OCI-LY3 (cell line): ENCODE data around the gene STRBP.

Experiments
- H2AFZ ChIP-seq: fragments of 200-600, 300-600 bp; shearing (Covaris generic); 2 replicates; pipeline ENCODE4 v1.6.0; 2014; ENCODE audit warnings: antibody characterized with exemption, low read depth, low read length
- H3K27ac ChIP-seq: fragments of 200-600, 300-600 bp; sonication (generic); 2 replicates; pipeline ENCODE4 v1.5.1; 2014; ENCODE audit warnings: mild to moderate bottlenecking, low read length, moderate library complexity, mixed read lengths
- H3K27me3 ChIP-seq: fragments of 200-600, 300-600 bp; sonication (generic); 2 replicates; pipeline ENCODE4 v1.6.1; 2014; ENCODE audit warnings: low read depth, low read length, mixed read lengths
- H3K36me3 ChIP-seq: fragments of 200-600, 300-600 bp; sonication (generic); replicated peaks from 2 replicates; pipeline ENCODE3; 2014; ENCODE audit warnings: low read depth, low read length, mixed read lengths
- H3K4me1 ChIP-seq: fragments of 300-600, 200-600 bp; sonication (generic); 2 replicates; pipeline ENCODE4 v1.6.1; 2014; ENCODE audit warnings: low read length, mixed read lengths
- H3K4me2 ChIP-seq: fragments of 200-600, 300-600 bp; sonication (generic); 2 replicates; pipeline ENCODE4 v1.6.1; 2014; ENCODE audit warnings: low read length, mixed read lengths
- H3K4me3 ChIP-seq: fragments of 300-600, 200-600 bp; sonication (generic); 2 replicates; pipeline ENCODE4 v1.5.1; 2014; ENCODE audit warnings: antibody characterized with exemption, mild to moderate bottlenecking, low read length, moderate library complexity
- H3K79me2 ChIP-seq: fragments of 300-600, 200-600 bp; shearing (Covaris generic); 2 replicates; pipeline ENCODE4 v1.6.1; 2014; ENCODE audit warnings: mild to moderate bottlenecking, low read length, mixed read lengths
- H3K9ac ChIP-seq: fragments of 300-600, 200-600 bp; shearing (Covaris generic); 2 replicates; pipeline ENCODE4 v1.6.0; 2014; ENCODE audit warnings: mild to moderate bottlenecking, low read length, moderate library complexity
- H3K9me3 ChIP-seq: fragments of 200-600, 300-600 bp; shearing (Covaris generic); 2 replicates; pipeline ENCODE4 v1.6.1; 2014; ENCODE audit warnings: low read length, mixed read lengths; ENCODE audit not compliant: insufficient read depth
- H4K20me1 ChIP-seq: fragments of 200-600, 300-600 bp; sonication (generic); 2 replicates; pipeline ENCODE4 v1.6.1; 2016; ENCODE audit warnings: low read length, mixed read lengths; ENCODE audit not compliant: insufficient read depth
- EZH2phosphoT487 ChIP-seq: fragments of 200-600 bp; shearing (Covaris generic); IDR thresholded peaks from 2 replicates; pipeline ENCODE4 v1.6.1; 2018; ENCODE audit warnings: antibody characterized with exemption, mixed run types, low read depth
- TF ChIP-seq, protein P1 (sequence below): fragments of 200-600, 300-600 bp; sonication (generic); IDR thresholded peaks from 2 replicates; pipeline ENCODE4 v1.5.1; 2014; ENCODE audit warnings: antibody characterized with exemption, low read length, low read depth

STRBP gene

DNA sequence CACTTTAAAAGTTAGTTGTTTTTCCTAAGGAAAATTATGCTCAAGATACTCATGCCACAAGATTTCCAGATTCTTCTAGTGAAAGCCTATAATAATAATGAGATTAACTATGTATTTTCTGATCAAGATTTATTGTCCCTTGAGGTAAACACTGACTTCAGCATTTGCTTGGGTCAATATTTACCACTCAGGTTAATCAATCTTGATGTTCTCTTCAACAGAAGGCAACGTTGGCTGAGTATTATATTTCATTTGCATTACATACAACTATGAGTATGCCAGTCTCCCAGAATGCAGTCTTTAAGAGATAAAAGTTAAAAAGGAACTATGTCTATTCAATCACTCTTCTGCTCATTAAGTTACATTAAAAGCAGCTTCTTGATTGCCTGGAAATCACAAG, 119.3 kb downstream of the STRBP start:
- H2AFZ ChIP-seq: no peak overlapping the region
- no peaks in the 10 kb centered on the region for H4K20me1 ChIP-seq
- H3K27ac ChIP-seq: no peak overlapping the region
- H3K9ac ChIP-seq: no peak overlapping the region
- no peak overlapping the region for H3K4me2 ChIP-seq
- H3K9me3 ChIP-seq: no peaks in the 10 kb centered on the region
- no peak overlapping the region for H3K4me3 ChIP-seq
- no peaks in the 10 kb centered on the region for H3K4me1 ChIP-seq
- no peaks in the 10 kb centered on the region for H3K27me3 ChIP-seq
- TF ChIP-seq EZH2phosphoT487: no peak
- TF ChIP-seq, protein P1, sequence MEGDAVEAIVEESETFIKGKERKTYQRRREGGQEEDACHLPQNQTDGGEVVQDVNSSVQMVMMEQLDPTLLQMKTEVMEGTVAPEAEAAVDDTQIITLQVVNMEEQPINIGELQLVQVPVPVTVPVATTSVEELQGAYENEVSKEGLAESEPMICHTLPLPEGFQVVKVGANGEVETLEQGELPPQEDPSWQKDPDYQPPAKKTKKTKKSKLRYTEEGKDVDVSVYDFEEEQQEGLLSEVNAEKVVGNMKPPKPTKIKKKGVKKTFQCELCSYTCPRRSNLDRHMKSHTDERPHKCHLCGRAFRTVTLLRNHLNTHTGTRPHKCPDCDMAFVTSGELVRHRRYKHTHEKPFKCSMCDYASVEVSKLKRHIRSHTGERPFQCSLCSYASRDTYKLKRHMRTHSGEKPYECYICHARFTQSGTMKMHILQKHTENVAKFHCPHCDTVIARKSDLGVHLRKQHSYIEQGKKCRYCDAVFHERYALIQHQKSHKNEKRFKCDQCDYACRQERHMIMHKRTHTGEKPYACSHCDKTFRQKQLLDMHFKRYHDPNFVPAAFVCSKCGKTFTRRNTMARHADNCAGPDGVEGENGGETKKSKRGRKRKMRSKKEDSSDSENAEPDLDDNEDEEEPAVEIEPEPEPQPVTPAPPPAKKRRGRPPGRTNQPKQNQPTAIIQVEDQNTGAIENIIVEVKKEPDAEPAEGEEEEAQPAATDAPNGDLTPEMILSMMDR: no peak
- no peaks in the 10 kb centered on the region for H3K36me3 ChIP-seq
- H3K79me2 ChIP-seq: no peaks in the 10 kb centered on the region

- Histone ChIP-seq H3K36me3 (no peaks in the 10 kb centered on the region), H2AFZ (no peak overlapping the region), H3K27ac (no peak overlapping the region), H3K4me1 (peaks cover 7% of the 10 kb centered on the region), H3K9me3 (no peaks in the 10 kb centered on the region), H3K4me3 (no peak overlapping the region), H4K20me1 (no peaks in the 10 kb centered on the region), H3K4me2 (no peak overlapping the region), H3K79me2 (no peaks in the 10 kb centered on the region), H3K27me3 (no peaks in the 10 kb centered on the region), H3K9ac (no peak overlapping the region)
- no peak for TF ChIP-seq EZH2phosphoT487
- TF ChIP-seq, protein P1: no peak
Measured at GRCh38 chr9:123138163-123138562, 130.2 kb downstream of the STRBP start.

DNA sequence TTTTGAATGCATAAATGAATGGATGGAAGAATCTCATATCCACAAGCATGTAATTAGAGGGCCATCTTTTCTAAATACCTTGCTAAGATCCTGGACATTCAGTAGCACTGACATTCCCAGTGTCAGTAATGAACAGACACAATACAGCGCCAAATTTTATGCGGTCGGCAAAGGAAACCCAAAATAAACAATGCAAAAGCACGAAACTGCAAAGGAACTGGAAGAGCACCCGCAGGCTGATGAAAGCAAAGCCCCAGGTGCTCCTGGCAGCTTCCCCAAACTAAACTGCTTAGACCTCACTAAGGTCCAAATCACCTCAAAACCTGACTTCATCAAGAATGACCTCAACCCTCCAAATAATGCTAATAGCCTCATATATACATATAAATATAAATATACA, 133.0 kb downstream of the STRBP start:
- H3K9ac ChIP-seq: no peak overlapping the region
- no peak for TF ChIP-seq EZH2phosphoT487
- TF ChIP-seq, protein P1: no peak
- H3K9me3 ChIP-seq: no peaks in the 10 kb centered on the region
- H3K27ac ChIP-seq: no peak overlapping the region
- H3K4me2 ChIP-seq: no peak overlapping the region
- peaks cover 4% of the 10 kb centered on the region for H3K36me3 ChIP-seq
- no peak overlapping the region for H3K4me3 ChIP-seq
- no peak overlapping the region for H2AFZ ChIP-seq
- H4K20me1 ChIP-seq: no peaks in the 10 kb centered on the region
- peaks cover 7% of the 10 kb centered on the region for H3K4me1 ChIP-seq
- no peaks in the 10 kb centered on the region for H3K27me3 ChIP-seq
- no peaks in the 10 kb centered on the region for H3K79me2 ChIP-seq

DNA sequence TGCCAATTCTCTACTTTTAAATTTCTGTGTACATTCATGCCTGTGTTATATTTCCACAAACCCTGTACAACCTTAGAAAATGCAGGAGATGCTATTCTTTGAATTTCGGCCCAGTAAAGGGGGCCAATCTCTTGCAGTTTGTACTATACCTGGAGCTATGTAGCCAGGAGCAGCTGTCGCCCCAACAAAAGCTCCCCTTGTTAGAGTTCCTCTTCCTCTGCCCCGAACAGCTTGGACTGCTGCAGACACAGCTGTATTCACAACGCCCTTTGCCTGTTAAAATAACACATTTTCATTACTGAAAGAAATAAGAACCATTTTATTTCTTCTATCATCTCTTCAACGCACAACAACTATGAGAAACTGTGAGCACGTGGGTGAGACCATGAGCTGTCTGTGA, 135.7 kb downstream of the STRBP start:
- H3K27me3 ChIP-seq: no peaks in the 10 kb centered on the region
- peaks cover 7% of the 10 kb centered on the region for H3K4me1 ChIP-seq
- H3K4me2 ChIP-seq: no peak overlapping the region

More for the DNA sequence above, 135.7 kb downstream of the STRBP start:
- Histone ChIP-seq H2AFZ (no peak overlapping the region), H3K36me3 (peaks cover 4% of the 10 kb centered on the region), H4K20me1 (no peaks in the 10 kb centered on the region), H3K4me3 (no peak overlapping the region), H3K27ac (no peak overlapping the region), H3K9ac (no peak overlapping the region), H3K79me2 (no peaks in the 10 kb centered on the region), H3K9me3 (no peaks in the 10 kb centered on the region)
- TF ChIP-seq, protein P1: no peak
- TF ChIP-seq EZH2phosphoT487: no peak
